Astrocyte of the cerebellum (primary cell): Measurements from ENCODE around the gene FEN1.

Experiments used
- DNase-seq: peaks from one replicate; pipeline ENCODE4 v3.0.0-alpha.2; 2011; ENCODE audit warnings: low read depth
- H3K4me3 ChIP-seq: 2 replicates; pipeline ENCODE4 v1.5.1; 2011; ENCODE audit warnings: mild to moderate bottlenecking, low read depth, low read length, moderate library complexity
- in situ Hi-C: cut with HindIII; loops from 2 replicates; pipeline ENCODE4 v1.10.0; 2017; ENCODE audit warnings: low sequenced_read_pairs
- TF ChIP-seq, protein P1 (sequence below): IDR thresholded peaks from 2 replicates; pipeline ENCODE4 v1.5.1; 2012; ENCODE audit warnings: low read length, low read depth, moderate library complexity, mild to moderate bottlenecking; ENCODE audit errors: missing control alignments

The FEN1 gene

DNA sequence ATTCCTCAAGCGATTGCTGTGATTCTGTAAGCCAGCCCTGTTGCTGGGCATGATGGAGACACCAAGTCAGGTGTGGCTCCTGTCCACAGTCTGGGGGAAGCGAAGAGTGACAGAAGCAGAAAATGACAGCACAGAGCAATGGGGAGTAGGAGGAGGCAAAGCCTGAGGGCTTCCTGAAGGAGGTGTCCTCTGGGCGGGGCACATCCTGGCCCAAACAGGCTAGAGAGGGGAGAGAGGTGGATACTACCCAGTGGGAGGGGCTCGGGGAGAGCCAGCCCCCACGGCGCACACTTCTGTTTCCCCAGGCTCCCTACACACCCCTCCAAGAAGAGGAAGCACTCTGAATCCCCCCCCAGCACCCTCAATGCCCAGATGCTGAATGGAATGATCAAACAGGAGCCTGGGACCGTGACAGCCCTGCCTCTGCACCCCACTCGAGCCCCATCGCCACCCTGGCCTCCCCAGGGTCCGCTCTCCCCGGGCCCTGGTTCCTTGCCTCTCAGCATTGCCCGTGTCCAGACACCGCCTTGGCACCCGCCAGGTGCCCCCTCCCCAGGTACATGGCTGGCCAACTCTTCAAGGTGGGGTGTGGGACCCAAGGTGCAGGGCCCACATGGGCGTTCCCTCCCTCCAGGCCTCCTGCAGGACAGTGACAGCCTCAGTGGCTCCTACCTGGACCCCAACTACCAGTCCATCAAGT lies 21.4 kb upstream of the FEN1 start:
- H3K4me3 ChIP-seq: no peak overlapping the region
- in situ Hi-C loops: no loop called here
- TF ChIP-seq, protein P1, sequence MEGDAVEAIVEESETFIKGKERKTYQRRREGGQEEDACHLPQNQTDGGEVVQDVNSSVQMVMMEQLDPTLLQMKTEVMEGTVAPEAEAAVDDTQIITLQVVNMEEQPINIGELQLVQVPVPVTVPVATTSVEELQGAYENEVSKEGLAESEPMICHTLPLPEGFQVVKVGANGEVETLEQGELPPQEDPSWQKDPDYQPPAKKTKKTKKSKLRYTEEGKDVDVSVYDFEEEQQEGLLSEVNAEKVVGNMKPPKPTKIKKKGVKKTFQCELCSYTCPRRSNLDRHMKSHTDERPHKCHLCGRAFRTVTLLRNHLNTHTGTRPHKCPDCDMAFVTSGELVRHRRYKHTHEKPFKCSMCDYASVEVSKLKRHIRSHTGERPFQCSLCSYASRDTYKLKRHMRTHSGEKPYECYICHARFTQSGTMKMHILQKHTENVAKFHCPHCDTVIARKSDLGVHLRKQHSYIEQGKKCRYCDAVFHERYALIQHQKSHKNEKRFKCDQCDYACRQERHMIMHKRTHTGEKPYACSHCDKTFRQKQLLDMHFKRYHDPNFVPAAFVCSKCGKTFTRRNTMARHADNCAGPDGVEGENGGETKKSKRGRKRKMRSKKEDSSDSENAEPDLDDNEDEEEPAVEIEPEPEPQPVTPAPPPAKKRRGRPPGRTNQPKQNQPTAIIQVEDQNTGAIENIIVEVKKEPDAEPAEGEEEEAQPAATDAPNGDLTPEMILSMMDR: no peak
- DNase-seq: no peak

DNA sequence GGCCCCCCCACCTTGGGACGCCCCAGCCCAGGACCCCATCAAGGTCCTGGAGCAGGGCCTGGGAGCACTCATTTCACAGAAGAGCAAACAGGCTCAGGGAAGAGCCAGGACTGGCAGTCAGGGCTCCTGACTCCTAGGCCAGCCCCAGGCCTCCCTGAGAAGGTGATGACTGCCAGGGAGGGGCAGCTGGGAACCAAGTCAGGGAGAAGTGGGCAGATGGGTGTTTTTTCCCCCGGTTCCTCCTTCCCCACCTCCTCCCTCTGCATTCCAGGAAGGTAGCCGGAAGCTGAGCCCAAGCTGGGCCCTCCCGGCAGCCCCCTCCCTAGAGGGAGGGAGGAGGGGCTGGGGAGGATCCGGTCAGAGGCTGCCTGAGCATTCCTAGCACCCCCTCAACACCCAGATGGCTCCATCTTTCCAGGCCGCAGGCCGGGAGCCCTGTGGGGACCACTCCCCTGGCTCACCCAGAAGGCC lies 20.7 kb upstream of the FEN1 start:
- DNase-seq: no peak
- no peak overlapping the region for H3K4me3 ChIP-seq
- in situ Hi-C loops: no loop called here
- TF ChIP-seq, protein P1: no peak

DNA sequence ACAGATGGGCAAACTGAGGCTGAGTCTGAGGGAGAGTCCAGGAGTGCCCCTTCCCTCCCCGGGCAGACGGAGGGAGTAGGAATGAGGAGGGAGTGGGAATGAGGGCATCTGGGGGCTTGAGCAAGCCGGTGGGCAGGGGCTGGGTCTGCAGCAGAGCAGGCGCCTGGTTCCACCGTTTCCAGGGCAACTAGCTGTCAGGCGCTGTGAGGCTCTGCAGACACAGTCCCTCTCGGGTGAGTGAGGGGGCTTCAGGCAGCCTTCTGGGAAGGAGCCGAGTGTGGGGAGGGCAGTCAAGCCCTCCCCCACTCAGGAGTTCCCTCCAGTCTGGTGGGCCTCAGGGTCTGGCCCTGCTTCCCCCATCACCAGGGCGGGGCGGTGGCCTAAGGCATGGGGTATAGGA lies 19.4 kb upstream of the FEN1 start:
- in situ Hi-C loops: no loop called here
- TF ChIP-seq, protein P1: no peak
- no peak for DNase-seq
- no peak overlapping the region for H3K4me3 ChIP-seq

DNA sequence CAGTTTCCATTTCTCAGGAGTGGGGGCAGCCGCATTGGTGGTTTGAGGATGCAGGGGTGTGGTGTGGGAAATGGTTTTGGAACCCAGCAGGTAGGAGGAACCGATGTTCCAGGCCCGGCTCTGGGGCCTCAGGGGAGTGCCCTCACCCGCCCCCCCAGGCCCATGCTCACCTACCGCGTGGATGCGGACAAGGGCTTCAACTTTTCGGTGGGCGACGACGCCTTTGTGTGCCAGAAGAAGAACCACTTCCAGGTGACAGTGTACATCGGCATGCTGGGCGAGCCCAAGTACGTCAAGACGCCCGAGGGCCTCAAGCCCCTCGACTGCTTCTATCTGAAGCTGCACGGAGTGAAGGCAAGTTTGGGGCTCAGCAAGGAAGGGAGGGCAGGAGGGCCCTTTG lies 18.9 kb upstream of the FEN1 start:
- in situ Hi-C loops: no loop called here
- TF ChIP-seq, protein P1: no peak
- H3K4me3 ChIP-seq: no peak overlapping the region
- no peak for DNase-seq

DNA sequence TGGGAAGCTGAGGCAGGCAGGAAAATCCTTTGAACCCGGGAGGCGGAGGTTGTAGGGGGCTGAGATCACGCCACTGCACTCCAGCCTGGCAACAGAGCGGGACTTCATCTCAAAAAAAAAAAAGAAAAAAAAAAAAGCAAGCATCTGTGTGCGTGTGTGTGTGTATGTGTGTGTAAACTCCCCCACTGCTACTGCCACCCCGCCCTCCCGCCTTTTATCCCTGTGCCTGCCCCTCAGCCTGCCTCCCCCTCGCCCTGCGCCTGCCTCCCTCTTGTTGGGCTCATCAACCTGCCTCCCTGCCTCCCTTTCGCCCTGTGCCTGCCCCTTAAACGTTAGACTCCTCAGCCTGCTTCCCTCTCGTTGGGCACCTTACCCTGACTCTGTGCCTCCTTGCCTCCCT lies 18.3 kb upstream of the FEN1 start:
- TF ChIP-seq, protein P1: no peak
- in situ Hi-C loops: no loop called here
- no peak overlapping the region for H3K4me3 ChIP-seq
- DNase-seq: no peak

DNA sequence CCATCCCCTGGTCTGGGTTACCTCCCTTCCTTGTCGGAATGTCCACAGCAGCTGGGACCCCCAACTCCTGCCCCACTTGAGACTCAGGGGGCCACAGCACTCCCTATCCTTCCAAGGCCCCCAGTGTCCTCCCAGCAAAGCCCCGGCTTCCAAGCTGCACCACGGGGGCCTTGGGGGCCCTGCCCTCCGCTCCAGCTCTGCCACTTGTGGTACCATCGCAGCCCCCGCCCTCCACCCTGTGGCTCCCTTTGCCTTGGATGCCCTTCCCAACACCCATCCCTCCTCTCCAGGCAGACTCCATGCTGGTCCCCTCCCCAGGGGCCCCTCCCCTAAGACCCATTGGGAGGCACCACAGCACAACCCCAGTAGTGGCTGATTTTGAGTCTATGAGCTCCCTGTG lies 17.6 kb upstream of the FEN1 start:
- no peak for DNase-seq
- TF ChIP-seq, protein P1: no peak
- in situ Hi-C loops: no loop called here
- H3K4me3 ChIP-seq: no peak overlapping the region
